NCI-H2196 (cell line): ENCODE data around the gene KRT26.

Source experiments
- DNase-seq: peaks from one replicate; lab custom pipeline; 2025; ENCODE audit not compliant: unreplicated experiment; lab: John Stamatoyannopoulos, UW

KRT26 gene

DNA sequence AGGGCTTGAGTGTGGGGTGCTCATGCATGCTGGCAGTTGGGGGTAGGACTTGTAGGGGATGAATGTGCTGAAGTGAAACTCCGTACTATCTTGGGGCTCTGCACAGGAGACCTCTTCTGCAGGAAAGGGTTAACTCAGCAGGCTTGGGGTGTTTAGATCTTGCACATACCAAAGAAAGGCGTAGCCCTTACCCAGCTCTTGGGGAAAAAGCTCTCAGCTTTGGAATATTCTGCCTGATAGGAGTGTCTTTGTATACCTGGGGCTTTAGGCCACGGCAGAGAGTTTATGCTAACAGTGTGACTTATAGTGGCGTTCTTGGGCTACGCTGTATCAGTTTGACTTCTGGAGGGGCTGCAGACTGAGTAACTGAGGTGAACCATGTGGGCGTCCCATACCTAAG is 38.0 kb downstream of the KRT26 start:
- DNase-seq: no peak

DNA sequence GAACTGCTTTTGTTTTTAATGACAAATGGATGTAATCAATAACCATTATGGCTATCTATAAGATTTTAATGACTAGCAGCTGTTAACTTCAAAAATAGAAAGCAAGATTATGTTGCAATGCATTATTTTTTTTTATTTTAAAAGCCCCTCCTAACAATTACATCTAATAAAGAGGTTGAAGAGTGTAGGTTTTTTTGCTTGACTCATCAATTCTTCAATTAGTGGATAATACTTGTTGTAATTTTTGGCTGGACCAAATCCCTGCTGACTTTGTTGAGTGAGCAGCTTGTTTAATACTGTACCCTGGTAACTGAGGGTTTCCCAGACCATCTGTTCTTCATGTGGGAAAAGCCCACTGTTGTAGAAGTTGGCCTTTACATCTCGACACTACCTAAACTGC is 41.0 kb downstream of the KRT26 start:
- no peak for DNase-seq

DNA sequence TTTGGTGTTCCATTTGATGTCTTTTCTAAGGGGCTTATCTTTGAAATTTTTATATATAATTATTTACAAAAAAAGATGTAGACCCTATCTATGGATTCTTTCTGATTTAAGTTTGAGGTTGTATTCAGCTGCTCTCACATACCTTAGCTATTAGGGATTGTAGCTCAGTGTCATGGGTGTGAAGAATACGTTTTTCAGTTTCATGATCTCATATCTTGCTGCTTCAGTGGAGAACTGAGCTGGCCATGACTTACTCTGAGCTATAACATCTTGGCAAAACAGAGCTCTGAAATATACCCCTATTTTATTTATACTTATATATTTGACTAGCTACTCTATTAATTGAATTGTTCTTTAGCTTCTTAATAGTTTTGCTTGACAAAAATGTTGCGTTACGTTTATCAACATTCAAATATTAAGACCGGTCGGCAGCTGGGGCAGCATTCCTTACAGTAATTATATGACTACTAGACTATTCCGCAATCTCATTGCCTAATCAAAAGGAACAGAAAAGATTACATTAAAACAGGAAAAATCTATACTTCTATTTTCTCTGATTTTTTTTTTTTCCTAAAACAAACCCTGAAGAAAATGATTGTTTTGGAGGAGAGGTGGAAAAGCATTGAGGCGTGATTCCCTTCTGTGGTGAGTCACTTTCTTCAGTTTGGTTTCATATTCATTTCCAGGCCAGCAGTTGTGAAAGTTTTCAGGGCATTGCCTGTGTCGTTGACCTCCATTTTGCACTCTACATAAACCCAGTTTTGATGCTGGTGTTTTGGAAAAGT is 44.4 kb downstream of the KRT26 start:
- DNase-seq: no peak

DNA sequence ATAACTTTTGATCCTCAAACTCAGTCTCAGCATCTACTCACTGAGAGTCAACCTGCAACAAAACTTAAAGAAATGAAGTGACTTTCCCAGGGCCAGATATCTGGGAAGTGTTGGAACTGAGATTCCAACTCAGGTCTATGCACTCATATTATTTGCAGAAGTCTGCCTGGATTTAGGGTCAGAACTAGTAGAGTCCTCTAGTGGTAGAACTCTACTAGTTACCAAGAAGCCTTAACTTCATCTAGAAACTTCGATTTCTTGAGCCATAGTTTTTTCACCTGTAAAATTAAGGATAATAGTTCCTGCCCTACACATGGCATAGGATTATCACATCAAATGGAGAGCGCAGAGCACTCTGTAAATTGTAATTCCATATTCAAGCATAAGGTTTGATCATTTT is 45.1 kb downstream of the KRT26 start:
- no peak for DNase-seq

DNA sequence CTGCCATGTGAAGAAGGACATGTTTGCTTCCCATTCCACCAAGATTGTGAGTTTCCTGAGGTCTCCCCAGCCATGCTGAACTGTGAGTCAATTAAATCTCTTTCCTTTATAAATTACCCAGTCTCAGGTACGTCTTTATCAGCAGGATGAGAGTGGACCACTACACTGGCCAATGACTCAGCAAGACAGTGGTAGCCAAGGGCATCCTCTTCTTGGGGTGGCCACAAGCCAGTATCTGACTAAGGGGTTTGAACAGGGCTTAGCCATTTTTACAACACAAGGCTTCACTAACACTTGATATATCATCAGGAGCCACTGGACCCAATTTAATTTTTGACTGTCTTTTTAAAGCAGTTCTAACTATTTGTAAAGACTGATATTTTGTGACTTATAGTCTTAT is 47.3 kb downstream of the KRT26 start:
- DNase-seq: no peak

DNA sequence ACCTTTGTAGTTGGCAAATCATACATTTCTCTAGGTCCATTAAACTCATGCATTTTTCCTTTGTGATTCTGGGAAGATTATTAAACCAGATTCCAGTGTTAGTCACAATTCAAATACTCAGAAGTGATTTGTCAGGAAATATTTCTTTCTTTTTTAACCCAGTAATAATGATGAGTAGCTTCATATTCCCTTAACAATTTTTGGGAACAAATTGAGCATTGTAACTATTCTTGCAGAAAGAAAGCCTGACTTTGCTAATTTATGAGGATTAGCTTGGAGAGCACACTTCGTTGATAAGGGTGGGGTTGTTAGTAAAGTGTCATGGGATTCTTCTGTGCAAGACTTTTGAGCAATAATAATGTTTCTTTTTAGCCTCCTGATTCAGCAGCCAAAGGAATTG is 49.8 kb downstream of the KRT26 start:
- no peak for DNase-seq

DNA sequence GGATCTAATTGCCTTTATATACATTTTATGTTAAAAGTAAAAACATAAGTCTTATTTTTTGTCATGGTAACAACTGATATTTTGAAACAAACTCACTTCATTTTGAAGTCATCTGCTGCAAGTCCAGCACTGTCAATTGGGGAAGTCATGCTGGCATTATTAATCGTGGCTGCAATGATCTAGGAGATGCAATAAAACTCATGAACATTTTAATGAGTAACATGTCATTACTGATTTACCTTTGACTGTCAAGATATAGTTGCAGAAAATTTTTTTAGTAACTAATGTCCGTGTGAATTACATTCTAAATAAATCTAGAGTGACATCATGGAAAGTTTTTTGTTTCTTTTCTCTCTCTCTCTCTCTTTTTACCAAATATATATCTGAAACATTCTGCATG is 51.1 kb downstream of the KRT26 start:
- no peak for DNase-seq

DNA sequence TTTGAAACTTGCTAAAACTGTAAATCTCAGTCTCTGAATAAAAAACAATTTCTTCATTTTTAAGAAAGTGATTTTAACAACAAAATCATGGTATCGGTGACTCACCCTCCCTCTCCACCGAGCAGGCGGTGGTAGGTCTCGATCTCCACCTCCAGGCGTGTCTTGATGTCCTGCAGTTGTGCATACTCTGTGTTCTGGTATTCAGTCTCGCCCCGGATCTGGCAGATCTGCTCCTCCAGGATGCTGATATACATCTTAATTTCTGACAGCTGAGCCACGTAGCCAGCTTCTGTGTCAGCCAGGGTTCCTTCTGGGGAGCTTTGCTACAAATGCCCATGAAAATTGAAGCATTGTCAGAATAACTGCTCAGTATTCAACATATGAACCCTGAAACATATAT is 53.1 kb downstream of the KRT26 start:
- DNase-seq: no peak

DNA sequence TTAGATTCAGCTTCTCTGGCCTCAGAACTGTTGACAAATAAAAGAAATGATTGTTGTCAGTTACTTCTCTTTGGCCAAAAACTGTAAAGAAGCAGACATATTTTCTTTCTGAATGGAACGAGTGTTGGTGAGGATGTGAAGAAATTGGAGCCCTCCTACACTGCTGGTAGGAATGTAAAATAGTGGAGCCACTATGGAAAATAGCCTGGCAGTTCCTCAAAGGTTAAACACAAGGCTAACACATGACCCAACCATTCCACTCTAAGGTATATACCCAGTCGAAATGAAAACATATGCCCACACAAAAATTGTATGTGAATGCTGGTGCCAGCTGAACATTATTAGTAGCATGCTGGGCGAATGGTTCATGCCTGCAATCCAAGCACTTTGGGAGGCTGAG is 54.2 kb downstream of the KRT26 start:
- DNase-seq: no peak
